DMS 273 (cell line): ENCODE results near the gene CCL28.

Experiments used
- DNase-seq: peaks from one replicate; lab custom pipeline; 2025; ENCODE audit not compliant: unreplicated experiment; lab: John Stamatoyannopoulos, UW

Gene CCL28

DNA sequence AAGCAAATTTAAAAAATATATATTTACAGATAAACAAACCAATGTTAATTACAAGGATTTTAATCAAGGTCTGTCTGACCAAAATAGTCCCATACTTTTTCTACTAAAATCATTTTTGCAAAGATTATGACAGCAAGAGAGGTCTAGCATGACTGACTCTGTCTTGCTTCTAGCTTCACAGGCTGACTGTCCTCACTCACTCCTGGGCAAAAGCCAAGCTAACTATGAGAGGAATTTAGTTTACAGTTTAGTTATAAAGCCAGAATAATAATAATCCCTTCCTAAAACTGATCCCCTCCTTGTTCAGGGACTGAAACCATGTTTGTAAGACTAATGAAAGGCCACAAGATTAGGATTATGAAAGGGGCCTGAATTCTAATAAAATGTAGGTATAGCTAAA is 53.5 kb downstream of the CCL28 start:
- DNase-seq: no peak

DNA sequence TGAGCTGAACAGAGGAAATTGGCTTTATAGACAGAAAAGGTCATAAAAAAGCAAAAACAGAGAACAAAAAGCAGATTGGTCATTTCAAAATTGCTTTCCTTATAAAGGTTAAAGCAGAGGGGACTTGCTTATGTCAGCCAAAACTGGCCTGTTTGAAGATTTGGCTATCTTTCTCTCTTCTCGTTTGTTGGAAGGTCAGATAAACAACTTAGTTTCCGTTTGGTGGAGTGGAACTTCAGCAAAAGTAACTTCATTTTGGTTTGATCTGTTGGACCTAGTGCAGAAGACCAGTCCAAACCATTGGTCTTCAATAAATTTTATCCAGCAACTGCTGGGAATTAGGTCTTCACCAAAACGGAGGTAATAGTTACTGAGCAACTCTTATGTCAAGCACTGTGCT is 53.9 kb downstream of the CCL28 start:
- DNase-seq: no peak

DNA sequence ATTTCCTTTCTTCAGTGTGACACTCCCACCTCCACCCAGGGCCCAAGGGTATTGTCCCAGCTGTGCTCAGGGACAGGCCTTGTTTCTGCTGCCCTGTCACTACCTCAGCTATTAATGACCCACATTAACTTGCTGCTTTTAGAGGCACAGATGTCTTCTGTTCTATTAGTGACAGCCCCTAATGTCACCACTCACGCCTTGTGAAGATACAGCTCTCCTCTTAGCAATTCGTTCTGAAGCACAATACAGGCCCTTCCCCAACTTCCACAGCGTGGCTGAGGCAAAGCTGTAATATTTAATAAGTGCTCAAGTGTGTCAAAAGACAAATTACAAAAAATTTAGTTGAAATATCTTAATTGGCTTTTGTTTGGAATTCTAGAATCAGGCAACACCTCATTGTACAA is 54.3 kb downstream of the CCL28 start:
- DNase-seq: no peak

DNA sequence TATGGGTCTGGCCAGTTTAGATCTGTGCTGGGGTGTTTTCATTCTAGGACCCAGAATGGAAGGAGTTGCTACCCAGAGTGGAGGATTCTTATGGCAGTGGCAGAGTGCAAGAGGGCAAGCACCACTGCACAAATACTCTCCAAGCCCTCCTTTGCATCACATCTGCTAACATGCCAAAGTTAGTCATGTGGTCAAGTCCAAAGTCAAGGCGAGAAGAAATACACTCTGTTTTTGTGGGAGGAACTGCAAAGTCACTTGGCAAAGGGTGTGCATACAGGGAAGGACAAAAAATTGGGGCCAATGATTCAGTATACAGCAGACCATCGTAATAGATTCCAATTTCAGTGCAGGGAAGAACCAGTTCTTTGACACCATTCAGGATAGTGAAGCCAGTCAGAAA is 55.1 kb downstream of the CCL28 start:
- DNase-seq: no peak

DNA sequence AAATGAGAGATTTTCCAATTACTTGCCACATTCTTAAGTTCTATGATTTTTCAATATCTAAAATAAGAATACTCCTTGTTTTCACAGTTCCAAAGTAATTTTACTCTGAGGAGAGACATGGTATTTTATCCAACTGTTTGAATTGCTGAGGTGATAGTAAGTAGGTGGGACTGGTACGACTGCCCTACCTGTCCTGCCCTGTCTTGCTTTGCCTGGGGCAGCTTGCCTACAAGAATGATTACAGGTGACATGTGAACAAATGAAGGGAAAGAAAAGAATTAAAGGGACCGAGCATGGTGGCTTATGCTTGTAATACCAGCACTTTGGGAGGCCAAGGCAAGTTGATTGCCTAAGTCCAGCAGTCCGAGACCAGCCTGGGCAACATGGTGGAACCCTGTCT is 57.4 kb downstream of the CCL28 start:
- DNase-seq: no peak

DNA sequence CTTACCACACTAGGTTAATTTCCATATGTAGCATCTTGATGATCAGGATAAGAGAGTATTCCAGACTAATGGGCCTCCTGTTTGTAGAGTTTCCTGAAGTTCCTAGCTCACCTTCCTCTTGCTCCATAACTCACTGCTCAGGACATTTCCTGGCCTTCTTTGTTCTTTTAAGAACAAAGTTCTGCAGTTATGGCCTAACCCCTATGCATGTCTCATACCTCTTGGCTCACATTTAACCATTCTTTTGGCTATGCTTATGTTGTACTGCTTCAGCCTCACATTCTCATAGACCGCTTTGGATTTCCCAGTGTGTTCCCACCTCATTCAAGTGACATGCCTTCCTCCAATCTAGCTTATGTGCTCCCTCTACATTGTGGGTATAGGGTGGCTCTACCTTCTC is 58.5 kb downstream of the CCL28 start:
- no peak for DNase-seq

DNA sequence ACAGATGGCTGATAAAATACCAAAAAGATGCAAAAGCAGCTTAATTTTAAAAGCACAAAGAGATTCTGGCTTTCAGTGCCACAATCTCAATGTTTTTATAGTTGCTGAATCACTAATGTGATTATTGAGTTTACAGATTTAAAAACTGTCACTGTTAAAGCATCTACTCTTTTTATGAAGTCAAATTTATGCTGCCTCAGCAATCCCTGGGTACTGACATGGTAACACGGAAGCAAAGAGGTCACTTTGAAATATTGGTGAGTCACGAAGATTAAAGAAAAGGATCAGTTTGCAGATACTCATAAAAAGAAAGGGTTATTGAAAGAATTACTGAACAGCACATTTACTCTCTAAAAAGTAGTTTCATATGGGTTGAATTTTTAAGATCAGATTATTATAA is 59.3 kb downstream of the CCL28 start:
- DNase-seq: no peak

DNA sequence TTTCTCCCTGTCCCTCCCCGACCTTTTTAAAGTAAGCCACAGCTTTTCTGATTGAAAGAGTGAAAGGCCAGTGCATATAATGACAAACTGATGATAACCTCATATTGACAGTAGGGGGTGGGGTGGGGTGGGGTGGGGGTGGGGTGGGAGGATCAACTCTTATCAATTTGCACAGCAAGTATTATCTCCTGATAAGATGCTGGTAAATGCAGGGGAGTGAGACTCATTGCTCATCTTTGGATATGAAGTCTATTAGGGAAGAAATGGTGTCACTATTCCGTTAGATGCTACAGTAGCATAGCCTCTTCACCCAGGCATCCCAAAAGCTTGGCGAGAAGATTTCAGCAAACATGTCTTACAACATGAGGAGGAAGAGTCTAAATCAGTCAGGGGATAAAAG is 60.1 kb downstream of the CCL28 start:
- DNase-seq: no peak

DNA sequence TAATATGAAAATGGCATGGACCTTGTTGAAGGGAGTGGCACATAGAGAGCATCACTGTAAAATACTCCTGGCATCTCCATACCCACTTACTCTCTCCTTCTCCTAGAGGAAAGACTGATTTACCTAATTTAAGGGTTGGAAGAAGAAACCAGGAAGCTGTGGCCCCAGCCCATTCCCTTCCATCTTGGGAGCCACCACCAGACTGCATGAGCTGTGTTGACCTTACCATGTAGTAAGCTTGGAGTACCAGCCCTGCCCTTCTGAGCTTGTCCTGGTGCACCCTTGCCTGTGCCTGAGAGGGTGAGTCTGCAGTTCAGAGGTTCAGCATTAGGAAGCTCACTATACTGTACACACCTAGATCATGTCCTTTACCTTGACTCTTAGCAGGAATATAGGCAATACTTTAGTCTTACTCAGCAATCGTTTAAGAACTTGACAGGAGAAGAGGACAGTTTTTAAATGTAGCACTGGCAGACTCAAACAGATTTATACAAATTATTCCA is 63.3 kb downstream of the CCL28 start:
- DNase-seq: no peak

DNA sequence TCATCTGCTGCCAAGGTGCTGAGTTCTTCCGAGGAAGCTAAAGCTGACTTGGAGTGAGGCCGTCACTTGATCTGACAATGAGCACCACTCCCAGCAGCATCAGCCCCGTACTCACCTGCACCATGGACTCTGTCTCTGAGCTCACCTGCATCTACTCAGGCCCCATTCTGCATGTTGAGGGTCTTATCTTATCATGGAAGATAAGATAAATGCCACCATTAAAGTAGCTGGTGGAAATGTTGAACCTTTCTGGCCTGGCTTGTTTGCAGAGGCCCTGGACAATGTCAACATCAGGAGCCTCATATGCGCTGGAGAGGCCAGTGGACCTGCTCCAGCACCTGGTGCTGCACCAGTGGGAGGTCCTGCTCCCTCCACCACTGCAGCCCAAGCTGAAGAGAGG is 64.0 kb downstream of the CCL28 start:
- DNase-seq: no peak

DNA sequence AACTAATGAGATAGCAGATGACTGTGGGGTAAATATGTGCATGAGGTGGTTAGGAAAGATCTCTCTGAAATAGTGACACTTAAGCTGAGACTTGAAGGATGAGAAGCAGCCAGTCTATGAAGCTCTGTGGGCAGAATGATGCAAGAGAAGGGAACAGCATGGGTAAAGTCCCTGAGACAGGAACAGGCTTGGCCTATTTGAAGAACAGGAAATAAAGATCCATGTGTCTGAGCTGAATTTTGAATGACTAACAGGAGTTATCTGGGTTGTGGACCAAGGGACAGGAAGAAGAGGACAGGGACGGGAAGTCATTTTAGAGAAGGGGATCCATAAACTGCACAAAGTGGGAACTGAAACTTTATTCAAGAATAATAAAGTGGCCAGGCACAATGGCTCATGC is 73.3 kb downstream of the CCL28 start:
- no peak for DNase-seq

DNA sequence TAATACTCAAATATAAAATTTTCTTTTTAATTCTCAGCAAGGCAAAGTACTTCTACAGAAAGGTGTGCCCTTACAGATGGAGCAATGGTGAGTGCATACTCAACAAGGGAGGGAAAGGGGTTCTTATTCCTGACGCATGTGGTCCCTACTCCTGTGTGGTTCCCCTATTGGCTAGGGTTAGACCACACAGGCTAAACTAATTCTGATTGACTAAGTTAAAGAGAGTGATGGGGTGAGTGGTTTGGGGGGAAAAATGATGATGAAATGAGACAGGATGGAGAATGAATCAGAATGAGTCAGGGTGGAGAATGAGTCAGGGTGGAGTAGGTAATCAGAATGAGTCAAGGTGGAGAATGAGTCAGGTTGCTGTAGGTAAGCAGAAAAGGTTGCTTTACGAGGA is 76.0 kb downstream of the CCL28 start:
- DNase-seq: no peak

DNA sequence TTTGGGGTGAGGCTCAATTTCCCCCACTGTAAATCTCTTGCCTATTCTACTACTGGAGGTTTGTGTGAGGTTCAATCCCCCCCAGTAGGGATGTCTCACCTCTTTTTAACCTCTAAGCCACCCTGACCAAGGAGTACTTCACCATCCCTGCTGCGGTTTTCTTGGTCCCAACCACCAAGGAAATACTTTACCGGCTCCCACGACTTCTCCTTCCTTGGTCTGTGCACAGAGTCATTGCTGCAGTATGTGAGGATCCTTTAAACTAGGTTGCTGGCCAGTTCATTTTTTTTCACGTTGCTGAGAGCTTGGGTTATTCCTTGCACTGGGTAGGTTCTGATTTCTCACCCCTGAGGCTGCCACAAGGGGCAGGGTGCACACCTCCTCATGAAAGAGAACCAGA is 76.5 kb downstream of the CCL28 start:
- DNase-seq: no peak

DNA sequence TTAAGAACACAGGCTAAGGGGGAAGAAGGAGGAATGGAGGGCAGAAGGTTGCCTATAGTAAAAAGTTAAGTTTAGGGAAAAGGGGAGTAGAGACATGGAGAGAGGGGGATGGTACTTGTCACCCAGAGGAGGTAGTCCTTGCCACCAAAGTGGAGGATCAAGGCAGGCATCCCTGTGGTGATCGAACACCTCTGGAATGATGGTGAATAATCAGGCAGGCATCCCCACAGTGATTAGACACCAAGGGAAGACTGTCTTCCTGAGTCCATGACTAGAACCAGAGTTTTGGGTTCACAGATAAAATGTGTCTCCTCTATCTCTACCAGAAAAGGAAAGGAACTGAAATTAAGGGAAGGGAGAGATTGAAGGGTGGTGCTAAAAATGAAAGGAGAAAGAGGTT is 79.8 kb downstream of the CCL28 start:
- no peak for DNase-seq
